HG02852 (cell line): ENCODE data around the gene ONECUT2.

Experiments
- ATAC-seq: cut with Tn5 transposase; IDR thresholded peaks from one replicate; pipeline ENCODE4 v1.9.1; 2021; ENCODE audit warnings: mild to moderate bottlenecking, moderate library complexity; ENCODE audit not compliant: unreplicated experiment

The ONECUT2 gene

GRCh38 chr18:57431002-57431382, 4.2 kb upstream of the ONECUT2 start:
- ATAC-seq = no peak

- ATAC-seq = no peak
These were observed 3.6 kb upstream of the ONECUT2 start for GRCh38 chr18:57431467-57432080.

GRCh38 chr18:57432140-57432539, 3.0 kb upstream of the ONECUT2 start:
- no peak for ATAC-seq

GRCh38 chr18:57432751-57433400, 2.3 kb upstream of the ONECUT2 start:
- ATAC-seq = no peak

- ATAC-seq = no peak
These were observed 1.7 kb upstream of the ONECUT2 start for GRCh38 chr18:57433482-57433881.

- ATAC-seq = no peak
These were observed 1.1 kb upstream of the ONECUT2 start for GRCh38 chr18:57433934-57434535.

- ATAC-seq = no peak
These were observed 644 bp downstream of the ONECUT2 start for GRCh38 chr18:57435846-57436190.

- no peak for ATAC-seq
These were observed 1.2 kb downstream of the ONECUT2 start for GRCh38 chr18:57436191-57436964.

- ATAC-seq = no peak
These were observed 1.8 kb downstream of the ONECUT2 start for GRCh38 chr18:57436965-57437333.

- ATAC-seq = no peak
These were observed 2.2 kb downstream of the ONECUT2 start for GRCh38 chr18:57437402-57437765.

- peak; percentile 54 for ATAC-seq
These were observed 2.8 kb downstream of the ONECUT2 start for GRCh38 chr18:57437766-57438671.

GRCh38 chr18:57438743-57439608, 3.8 kb downstream of the ONECUT2 start:
- ATAC-seq = no peak

GRCh38 chr18:57439609-57439968, 4.4 kb downstream of the ONECUT2 start:
- no peak for ATAC-seq

- no peak for ATAC-seq
These were observed 4.8 kb downstream of the ONECUT2 start for GRCh38 chr18:57439985-57440330.

- no peak for ATAC-seq
These were observed 5.3 kb downstream of the ONECUT2 start for GRCh38 chr18:57440331-57441070.

GRCh38 chr18:57441071-57441794, 6.1 kb downstream of the ONECUT2 start:
- no peak for ATAC-seq

GRCh38 chr18:57443247-57443646, 8.1 kb downstream of the ONECUT2 start:
- no peak for ATAC-seq

- no peak for ATAC-seq
These were observed 8.5 kb downstream of the ONECUT2 start for GRCh38 chr18:57443702-57444101.

GRCh38 chr18:57444301-57444759, 9.2 kb downstream of the ONECUT2 start:
- ATAC-seq = no peak
